GM13977 (cell line): ENCODE data around the gene CAMK2G.

Experiments
- DNase-seq: peaks from one replicate; pipeline ENCODE4 v3.0.0; 2012; ENCODE audit warnings: low spot score
- in situ Hi-C: fragments of 300-500 bp; cut with MboI; formaldehyde crosslinking; loops from one replicate; pipeline ENCODE4 v1.12.0; 2022; ENCODE audit warnings: low sequenced_read_pairs, low pct_unique_long_range_greater_than_20kb, mixed read lengths, inconsistent platforms; ENCODE audit not compliant: unreplicated experiment
- TF ChIP-seq, protein P1 (sequence below): IDR thresholded peaks from 2 replicates; pipeline ENCODE4 v1.5.1; 2012; ENCODE audit warnings: mild to moderate bottlenecking, control low read depth; ENCODE audit not compliant: insufficient read depth; ENCODE audit errors: extremely low read depth, missing control alignments

Gene CAMK2G

DNA sequence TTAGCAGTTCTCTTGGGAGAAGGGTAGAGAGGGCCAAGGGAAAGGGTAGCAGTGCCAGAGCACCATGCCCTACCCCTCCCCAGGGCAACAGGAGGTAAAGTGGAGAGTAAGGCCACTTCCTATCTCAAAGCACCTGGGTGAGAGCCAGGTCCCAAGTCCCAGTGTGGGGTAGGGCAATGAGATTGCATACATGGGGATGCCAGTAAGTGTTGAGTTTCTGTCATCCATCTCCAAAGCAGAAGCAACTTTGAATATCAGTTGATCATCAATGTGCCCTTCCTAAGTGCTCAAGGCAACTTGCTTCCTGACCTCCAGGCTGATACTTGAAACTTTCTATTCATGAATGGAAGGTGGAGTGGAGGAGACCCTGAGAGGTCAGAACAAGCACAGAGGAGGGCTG is 2.2 kb upstream of the CAMK2G start:
- TF ChIP-seq, protein P1, sequence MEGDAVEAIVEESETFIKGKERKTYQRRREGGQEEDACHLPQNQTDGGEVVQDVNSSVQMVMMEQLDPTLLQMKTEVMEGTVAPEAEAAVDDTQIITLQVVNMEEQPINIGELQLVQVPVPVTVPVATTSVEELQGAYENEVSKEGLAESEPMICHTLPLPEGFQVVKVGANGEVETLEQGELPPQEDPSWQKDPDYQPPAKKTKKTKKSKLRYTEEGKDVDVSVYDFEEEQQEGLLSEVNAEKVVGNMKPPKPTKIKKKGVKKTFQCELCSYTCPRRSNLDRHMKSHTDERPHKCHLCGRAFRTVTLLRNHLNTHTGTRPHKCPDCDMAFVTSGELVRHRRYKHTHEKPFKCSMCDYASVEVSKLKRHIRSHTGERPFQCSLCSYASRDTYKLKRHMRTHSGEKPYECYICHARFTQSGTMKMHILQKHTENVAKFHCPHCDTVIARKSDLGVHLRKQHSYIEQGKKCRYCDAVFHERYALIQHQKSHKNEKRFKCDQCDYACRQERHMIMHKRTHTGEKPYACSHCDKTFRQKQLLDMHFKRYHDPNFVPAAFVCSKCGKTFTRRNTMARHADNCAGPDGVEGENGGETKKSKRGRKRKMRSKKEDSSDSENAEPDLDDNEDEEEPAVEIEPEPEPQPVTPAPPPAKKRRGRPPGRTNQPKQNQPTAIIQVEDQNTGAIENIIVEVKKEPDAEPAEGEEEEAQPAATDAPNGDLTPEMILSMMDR, result no peak
- DNase-seq, result no peak
- in situ Hi-C loops, result loop anchor here (25.0 kb wide), 1 partner anchor 361 kb away; no protein-coding TSS in a partner anchor

DNA sequence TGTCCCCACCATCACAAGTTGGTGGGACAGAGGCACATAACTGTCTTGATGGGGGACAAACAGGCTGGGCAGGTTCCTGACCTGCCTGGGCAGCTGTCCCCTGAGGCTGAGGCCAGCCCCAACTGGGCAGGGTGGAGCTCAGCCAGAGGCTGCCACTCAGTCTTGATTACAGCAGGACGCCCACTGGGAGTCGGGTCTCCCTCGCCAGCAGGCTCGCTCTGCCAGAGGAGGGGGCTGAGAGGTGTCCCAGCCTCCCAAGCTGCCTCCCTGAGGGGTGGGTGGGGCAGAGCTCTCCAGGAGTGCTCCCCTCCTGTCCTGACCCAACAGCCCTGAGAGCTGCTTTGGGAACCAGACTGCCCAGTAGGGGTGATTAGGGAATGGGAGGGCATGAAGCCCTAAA is 1.8 kb upstream of the CAMK2G start:
- DNase-seq, result no peak
- in situ Hi-C loops, result loop anchor here (25.0 kb wide), 1 partner anchor 361 kb away; no protein-coding TSS in a partner anchor
- TF ChIP-seq, protein P1, result no peak

DNA sequence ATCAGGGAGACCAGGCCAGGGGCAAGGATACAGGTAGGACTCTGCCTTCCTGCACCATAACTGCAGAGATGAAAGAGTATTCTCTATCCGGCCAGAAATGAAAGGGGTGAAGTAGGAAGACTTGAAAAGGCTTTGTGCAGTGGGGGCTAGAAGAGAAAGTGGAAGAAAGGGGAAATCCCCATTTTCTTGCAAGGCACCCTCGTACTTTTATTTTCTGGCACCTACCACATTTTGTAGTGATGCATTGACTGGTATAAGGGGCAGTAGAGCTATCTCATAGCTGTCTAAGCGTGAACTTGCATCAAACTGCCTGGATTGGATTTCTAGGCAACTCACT is 752 bp upstream of the CAMK2G start:
- TF ChIP-seq, protein P1, result no peak
- in situ Hi-C loops, result loop anchor here (25.0 kb wide), 1 partner anchor 362 kb away; no protein-coding TSS in a partner anchor

DNA sequence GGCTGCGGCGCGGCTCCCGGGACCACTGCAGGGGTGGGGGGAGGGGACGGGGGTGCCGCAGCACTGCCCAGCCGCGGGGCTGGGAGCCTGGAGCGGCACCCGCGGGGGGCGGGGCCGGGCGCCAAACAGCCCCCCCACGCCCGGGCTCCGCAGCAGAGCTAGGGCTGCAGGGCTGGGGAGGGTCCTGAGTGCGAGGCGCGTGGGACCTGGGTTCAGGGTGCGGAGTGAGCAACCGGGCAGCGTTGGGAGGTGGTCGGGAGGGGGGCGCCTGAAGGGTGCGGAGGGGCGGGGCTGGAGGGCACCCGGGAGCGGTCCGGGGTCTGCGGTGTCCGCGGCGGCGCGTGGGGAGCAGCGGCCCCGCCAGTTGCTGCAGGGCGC is 528 bp downstream of the CAMK2G start:
- TF ChIP-seq, protein P1, result no peak
- in situ Hi-C loops, result no loop called here
- peak; percentile 62 for DNase-seq

More for the DNA sequence above, 752 bp upstream of the CAMK2G start:
- peak; percentile 69 for DNase-seq

DNA sequence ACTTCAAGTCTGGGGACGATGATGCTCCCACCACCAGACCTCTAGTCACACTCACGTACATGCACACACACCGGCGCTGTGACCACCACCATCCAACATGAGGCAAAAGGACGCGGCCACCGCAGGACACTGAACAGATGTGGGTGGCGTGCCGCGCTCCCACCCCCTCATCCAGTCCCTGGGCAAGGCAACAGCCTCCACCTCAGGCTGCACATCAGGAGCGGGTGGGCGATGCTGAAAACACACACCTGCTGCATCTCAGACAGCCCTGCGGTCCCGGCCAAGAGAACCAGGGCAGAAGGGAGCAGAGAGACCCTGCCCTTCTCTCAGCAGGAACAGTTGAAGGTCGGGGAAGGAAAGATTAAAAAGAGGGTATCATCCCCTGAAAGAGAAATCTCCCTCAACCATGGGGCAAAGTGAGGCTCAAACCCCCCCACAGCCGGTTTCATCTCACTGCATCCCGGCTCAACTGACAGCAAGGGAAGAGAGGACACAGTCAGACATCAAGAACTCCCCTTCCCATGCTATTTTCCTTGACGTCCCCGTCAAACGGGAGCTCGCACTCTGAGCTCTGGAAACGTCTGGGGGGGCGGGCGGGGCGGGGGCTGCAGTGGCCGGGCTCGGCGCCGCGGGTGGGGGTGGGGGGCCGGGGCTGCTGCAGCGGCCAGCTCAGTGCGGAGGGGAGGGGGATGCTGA is 1.1 kb downstream of the CAMK2G start:
- in situ Hi-C loops, result no loop called here
- TF ChIP-seq, protein P1, result no peak
- no peak for DNase-seq

DNA sequence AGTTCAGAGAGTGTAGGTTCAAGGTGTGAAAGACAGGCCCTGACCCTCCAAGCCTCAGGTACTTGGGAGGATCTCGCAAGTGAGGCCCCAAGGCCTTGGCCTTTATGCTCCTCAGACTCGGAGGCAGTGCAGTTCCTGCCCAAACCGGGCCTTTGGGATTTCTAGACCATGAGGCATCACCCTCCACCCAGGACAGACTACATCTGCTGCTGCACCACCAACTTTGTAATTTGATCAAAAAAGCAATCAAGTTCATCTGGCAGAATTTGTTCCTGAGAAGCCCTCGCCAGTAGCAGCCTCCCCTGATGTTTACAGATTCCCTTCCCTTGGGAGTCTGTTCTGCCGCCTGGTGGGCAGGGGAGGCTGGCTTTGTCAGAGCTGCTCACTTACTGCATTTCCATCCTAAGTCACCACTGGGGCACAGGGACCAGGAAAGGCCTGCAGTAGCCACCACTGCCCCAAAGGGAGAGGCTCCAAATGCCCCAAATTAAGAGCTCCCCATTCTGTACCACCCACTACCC is 2.1 kb downstream of the CAMK2G start:
- DNase-seq, result no peak
- in situ Hi-C loops, result no loop called here
- TF ChIP-seq, protein P1, result no peak
